DOHH2 (cell line): ENCODE results near the gene UGT1A5.

Experiments used
- H3F3A ChIP-seq: fragments of 200-600 bp; sonication (generic), shearing (Covaris generic); 2 replicates; pipeline ENCODE4 v1.6.0; 2016; ENCODE audit warnings: antibody characterized with exemption, mild to moderate bottlenecking; ENCODE audit not compliant: control insufficient read depth, insufficient read depth
- H3K27ac ChIP-seq: fragments of 200-600 bp; sonication (generic); 2 replicates; pipeline ENCODE4 v1.5.1; 2014; ENCODE audit warnings: low read depth, mild to moderate bottlenecking, low read length, moderate library complexity
- H3K27me3 ChIP-seq: fragments of 200-600 bp; sonication (generic); 2 replicates; pipeline ENCODE4 v1.6.1; 2014; ENCODE audit warnings: mild to moderate bottlenecking, low read length, mixed read lengths; ENCODE audit not compliant: control insufficient read depth
- H3K36me3 ChIP-seq: fragments of 200-600 bp; sonication (generic); 2 replicates; pipeline ENCODE4 v1.6.1; 2014; ENCODE audit warnings: mild to moderate bottlenecking, low read length, moderate library complexity, mixed read lengths; ENCODE audit not compliant: control insufficient read depth
- H3K4me1 ChIP-seq: fragments of 200-600 bp; sonication (generic); 2 replicates; pipeline ENCODE4 v1.6.1; 2014; ENCODE audit warnings: mild to moderate bottlenecking, low read length, mixed read lengths; ENCODE audit not compliant: control insufficient read depth
- H3K4me2 ChIP-seq: fragments of 200-600 bp; sonication (generic); 2 replicates; pipeline ENCODE4 v1.6.0; 2014; ENCODE audit warnings: mild to moderate bottlenecking, low read length, moderate library complexity
- H3K4me3 ChIP-seq: fragments of 200-600 bp; sonication (generic); 2 replicates; pipeline ENCODE4 v1.5.1; 2014; ENCODE audit warnings: mild to moderate bottlenecking, low read length, mixed read lengths
- H3K79me2 ChIP-seq: fragments of 200-600 bp; sonication (generic); 2 replicates; pipeline ENCODE4 v1.6.1; 2014; ENCODE audit warnings: mild to moderate bottlenecking, low read length, mixed read lengths; ENCODE audit not compliant: control insufficient read depth
- H3K9me2 ChIP-seq: fragments of 200-600 bp; sonication (generic); replicated peaks from 2 replicates; pipeline ENCODE4 v1.6.1; 2014; ENCODE audit warnings: mild to moderate bottlenecking, low read length, mixed read lengths; ENCODE audit not compliant: control insufficient read depth
- H3K9me3 ChIP-seq: fragments of 200-600 bp; sonication (generic); 2 replicates; pipeline ENCODE4 v1.6.1; 2014; ENCODE audit warnings: antibody characterized with exemption, low read length, mixed read lengths; ENCODE audit not compliant: control insufficient read depth, insufficient read depth
- H4K20me1 ChIP-seq: fragments of 200-600 bp; sonication (generic); 2 replicates; pipeline ENCODE4 v1.6.0; 2014; ENCODE audit warnings: low read depth, mild to moderate bottlenecking, antibody characterized with exemption, low read length, moderate library complexity; ENCODE audit not compliant: control insufficient read depth, insufficient read depth
- EZH2phosphoT487 ChIP-seq: fragments of 200-600 bp; sonication (generic); IDR thresholded peaks from 2 replicates; pipeline ENCODE4 v1.6.1; 2017; ENCODE audit warnings: borderline replicate concordance, mild to moderate bottlenecking, antibody characterized with exemption, low read length, moderate library complexity, mixed read lengths
- TF ChIP-seq, protein P1 (sequence below): fragments of 200-600 bp; sonication (generic); IDR thresholded peaks from one replicate; pipeline ENCODE4 v1.5.1; 2014; ENCODE audit warnings: antibody characterized with exemption, mild to moderate bottlenecking, low read depth, low read length; ENCODE audit not compliant: poor library complexity, severe bottlenecking

Gene UGT1A5

GRCh38 chr2:233674314-233674713 is 38.4 kb upstream of the UGT1A5 start:
- Histone ChIP-seq H3K27me3 (no peaks in the 10 kb centered on the region; the same call in 1 of the 2 replicates), H3K4me2 (no peak overlapping the region), H3K4me3 (no peak overlapping the region), H3F3A (no peaks in the 10 kb centered on the region), H3K9me3 (no peaks in the 10 kb centered on the region), H3K36me3 (no peaks in the 10 kb centered on the region), H3K79me2 (no peaks in the 10 kb centered on the region), H3K27ac (no peak overlapping the region), H3K9me2 (no peaks in the 10 kb centered on the region), H3K4me1 (no peaks in the 10 kb centered on the region), H4K20me1 (no peaks in the 10 kb centered on the region)
- TF ChIP-seq EZH2phosphoT487: no peak
- TF ChIP-seq, protein P1, sequence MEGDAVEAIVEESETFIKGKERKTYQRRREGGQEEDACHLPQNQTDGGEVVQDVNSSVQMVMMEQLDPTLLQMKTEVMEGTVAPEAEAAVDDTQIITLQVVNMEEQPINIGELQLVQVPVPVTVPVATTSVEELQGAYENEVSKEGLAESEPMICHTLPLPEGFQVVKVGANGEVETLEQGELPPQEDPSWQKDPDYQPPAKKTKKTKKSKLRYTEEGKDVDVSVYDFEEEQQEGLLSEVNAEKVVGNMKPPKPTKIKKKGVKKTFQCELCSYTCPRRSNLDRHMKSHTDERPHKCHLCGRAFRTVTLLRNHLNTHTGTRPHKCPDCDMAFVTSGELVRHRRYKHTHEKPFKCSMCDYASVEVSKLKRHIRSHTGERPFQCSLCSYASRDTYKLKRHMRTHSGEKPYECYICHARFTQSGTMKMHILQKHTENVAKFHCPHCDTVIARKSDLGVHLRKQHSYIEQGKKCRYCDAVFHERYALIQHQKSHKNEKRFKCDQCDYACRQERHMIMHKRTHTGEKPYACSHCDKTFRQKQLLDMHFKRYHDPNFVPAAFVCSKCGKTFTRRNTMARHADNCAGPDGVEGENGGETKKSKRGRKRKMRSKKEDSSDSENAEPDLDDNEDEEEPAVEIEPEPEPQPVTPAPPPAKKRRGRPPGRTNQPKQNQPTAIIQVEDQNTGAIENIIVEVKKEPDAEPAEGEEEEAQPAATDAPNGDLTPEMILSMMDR: no peak

DNA sequence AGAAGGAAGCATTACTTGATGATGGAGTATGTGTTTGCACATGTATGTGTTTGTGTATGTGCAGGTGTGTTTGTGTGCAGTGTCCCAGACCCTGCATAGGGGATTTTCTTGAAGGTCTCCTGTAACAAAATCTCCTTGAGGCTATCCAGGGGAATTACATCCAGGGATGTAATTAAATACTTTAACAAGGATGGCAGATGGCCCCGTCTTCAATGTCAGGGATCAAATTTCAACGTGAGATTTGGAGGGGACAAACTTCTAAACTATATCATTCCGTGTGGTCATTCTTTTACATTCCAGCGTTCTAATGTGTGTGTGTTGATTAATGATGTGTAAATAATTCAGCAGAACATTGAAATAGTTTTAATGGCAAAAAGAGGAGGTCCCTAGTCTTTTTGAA is 37.7 kb upstream of the UGT1A5 start:
- H3K27ac ChIP-seq: no peak overlapping the region
- H4K20me1 ChIP-seq: no peaks in the 10 kb centered on the region
- no peaks in the 10 kb centered on the region for H3K4me1 ChIP-seq
- H3K9me2 ChIP-seq: no peaks in the 10 kb centered on the region
- H3K79me2 ChIP-seq: no peaks in the 10 kb centered on the region
- H3K27me3 ChIP-seq: no peaks in the 10 kb centered on the region; the same call in 1 of the 2 replicates
- TF ChIP-seq, protein P1: no peak
- no peak for TF ChIP-seq EZH2phosphoT487
- no peak overlapping the region for H3K4me3 ChIP-seq
- no peaks in the 10 kb centered on the region for H3K36me3 ChIP-seq
- no peak overlapping the region for H3K4me2 ChIP-seq
- no peaks in the 10 kb centered on the region for H3K9me3 ChIP-seq
- H3F3A ChIP-seq: no peaks in the 10 kb centered on the region

- Histone ChIP-seq H3K27ac (no peak overlapping the region), H3K4me1 (no peaks in the 10 kb centered on the region), H3K4me2 (no peak overlapping the region), H3F3A (no peaks in the 10 kb centered on the region), H3K9me3 (no peaks in the 10 kb centered on the region), H3K27me3 (no peaks in the 10 kb centered on the region; the same call in 1 of the 2 replicates), H3K36me3 (no peaks in the 10 kb centered on the region), H3K79me2 (no peaks in the 10 kb centered on the region), H3K4me3 (no peak overlapping the region), H3K9me2 (no peaks in the 10 kb centered on the region), H4K20me1 (no peaks in the 10 kb centered on the region)
- no peak for TF ChIP-seq EZH2phosphoT487
Observed at GRCh38 chr2:233676046-233676445, 36.7 kb upstream of the UGT1A5 start.

- TF ChIP-seq, protein P1: no peak
- no peak for TF ChIP-seq EZH2phosphoT487
- H3K4me2 ChIP-seq: no peak overlapping the region
- no peak overlapping the region for H3K27ac ChIP-seq
- H4K20me1 ChIP-seq: no peaks in the 10 kb centered on the region
- H3K9me3 ChIP-seq: no peaks in the 10 kb centered on the region
- H3F3A ChIP-seq: no peaks in the 10 kb centered on the region
- H3K36me3 ChIP-seq: no peaks in the 10 kb centered on the region
- H3K79me2 ChIP-seq: no peaks in the 10 kb centered on the region
- no peaks in the 10 kb centered on the region; the same call in 1 of the 2 replicates for H3K27me3 ChIP-seq
- H3K4me3 ChIP-seq: no peak overlapping the region
- H3K4me1 ChIP-seq: peaks cover 9% of the 10 kb centered on the region
- H3K9me2 ChIP-seq: no peaks in the 10 kb centered on the region
Observed at GRCh38 chr2:233679196-233679595, 33.5 kb upstream of the UGT1A5 start.
